T1000 (cell line): ENCODE data around the gene DPEP2NB.
"Not testable (repeated sequence)": the region's sequence is repeated elsewhere in the genome, so short reads cannot be mapped to it uniquely, and the experiment has no call there.

Source experiments
- DNase-seq: peaks from one replicate; lab custom pipeline; 2025; ENCODE audit warnings: mixed read lengths; lab: John Stamatoyannopoulos, UW

Gene DPEP2NB

GRCh38 chr16:68015681-68016080 lies at the start of gene DPEP2NB:
TSS of gene DPEP2NB (minus strand) at chr16:68015911. CDS start at chr16:68015770, 141 bp downstream.
- DNase-seq: no peak

GRCh38 chr16:68064791-68065365 lies 49.2 kb upstream of the DPEP2NB start:
- DNase-seq: peak; percentile 45

GRCh38 chr16:68062910-68063393 lies 47.2 kb upstream of the DPEP2NB start:
- DNase-seq: no peak

- no peak for DNase-seq
These were observed 45.7 kb upstream of the DPEP2NB start for GRCh38 chr16:68061396-68061795.

- DNase-seq: no peak
These were observed 44.1 kb upstream of the DPEP2NB start for GRCh38 chr16:68059804-68060203.

GRCh38 chr16:68055395-68055794 lies 39.7 kb upstream of the DPEP2NB start:
- no peak for DNase-seq

- no peak for DNase-seq
These were observed 33.7 kb upstream of the DPEP2NB start for GRCh38 chr16:68049449-68049848.

GRCh38 chr16:68047987-68048386 lies 32.3 kb upstream of the DPEP2NB start:
- no peak for DNase-seq

GRCh38 chr16:68046106-68046505 lies 30.4 kb upstream of the DPEP2NB start:
- no peak for DNase-seq

- no peak for DNase-seq
These were observed 26.1 kb upstream of the DPEP2NB start for GRCh38 chr16:68041783-68042182.

- peak; percentile 14 for DNase-seq
These were observed 25.0 kb upstream of the DPEP2NB start for GRCh38 chr16:68040506-68041288.

- DNase-seq: no peak
These were observed 22.3 kb upstream of the DPEP2NB start for GRCh38 chr16:68037841-68038597.

GRCh38 chr16:68035227-68035626 lies 19.5 kb upstream of the DPEP2NB start:
- DNase-seq: no peak

GRCh38 chr16:68033101-68033500 lies 17.4 kb upstream of the DPEP2NB start:
- DNase-seq: no peak

GRCh38 chr16:68031951-68032350 lies 16.2 kb upstream of the DPEP2NB start:
- no peak for DNase-seq

- not testable (repeated sequence) for DNase-seq
These were observed 14.4 kb upstream of the DPEP2NB start for GRCh38 chr16:68030108-68030507.

GRCh38 chr16:68028996-68029395 lies 13.3 kb upstream of the DPEP2NB start:
- DNase-seq: no peak

GRCh38 chr16:68022728-68023537 lies 7.2 kb upstream of the DPEP2NB start, which contains the start of the genes DDX28 and DUS2:
TSS of gene DDX28 (minus strand) at chr16:68023232. CDS start at chr16:68023202, 30 bp downstream.
TSS of gene DUS2 (plus strand) at chr16:68023284. CDS start at chr16:68038024, 14,740 bp downstream.
- peak; percentile 64 for DNase-seq

- no peak for DNase-seq
These were observed 6.6 kb upstream of the DPEP2NB start for GRCh38 chr16:68022278-68022727.

- no peak for DNase-seq
These were observed 5.8 kb upstream of the DPEP2NB start for GRCh38 chr16:68021490-68021889.

- no peak for DNase-seq
These were observed 3.5 kb upstream of the DPEP2NB start for GRCh38 chr16:68019167-68019680.
